ENCODE measurements around the gene SCNN1A. TPM values are rescaled to one million over a fixed set of nuclear protein-coding genes. Genes with fewer than 3 reads are reported as not detected.

The SCNN1A gene
- total RNA-seq, 4 donors from 2014 or later, result 74.6 to 139 (median 119) TPM

DNA sequence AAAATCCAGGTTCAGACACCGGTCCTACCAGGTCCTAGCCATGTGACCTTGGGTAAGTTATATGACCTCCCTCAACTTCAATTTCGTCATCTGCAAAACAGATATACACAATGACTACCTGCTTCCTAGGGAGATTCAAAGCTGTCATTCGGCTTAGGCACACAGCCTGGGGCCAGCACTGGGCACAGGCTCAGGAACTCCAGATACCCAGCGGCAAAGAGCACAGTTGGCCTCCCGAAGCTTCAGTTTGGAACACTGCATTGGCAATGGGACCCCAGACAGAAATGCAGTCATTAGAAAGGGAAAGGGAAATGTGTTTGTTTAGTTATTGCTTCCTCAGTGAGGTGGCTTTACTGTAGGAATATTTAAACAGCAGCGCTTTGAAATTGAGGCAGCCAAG, 53.5 kb downstream of the SCNN1A start:
- 37 to 38% methylated on average over 6 of the region's 6 CpGs for WGBS, 2 donors
- DNase-seq (ENCODE audit: low spot score in 2 of 2), result no peak
- TF ChIP-seq, protein P1, sequence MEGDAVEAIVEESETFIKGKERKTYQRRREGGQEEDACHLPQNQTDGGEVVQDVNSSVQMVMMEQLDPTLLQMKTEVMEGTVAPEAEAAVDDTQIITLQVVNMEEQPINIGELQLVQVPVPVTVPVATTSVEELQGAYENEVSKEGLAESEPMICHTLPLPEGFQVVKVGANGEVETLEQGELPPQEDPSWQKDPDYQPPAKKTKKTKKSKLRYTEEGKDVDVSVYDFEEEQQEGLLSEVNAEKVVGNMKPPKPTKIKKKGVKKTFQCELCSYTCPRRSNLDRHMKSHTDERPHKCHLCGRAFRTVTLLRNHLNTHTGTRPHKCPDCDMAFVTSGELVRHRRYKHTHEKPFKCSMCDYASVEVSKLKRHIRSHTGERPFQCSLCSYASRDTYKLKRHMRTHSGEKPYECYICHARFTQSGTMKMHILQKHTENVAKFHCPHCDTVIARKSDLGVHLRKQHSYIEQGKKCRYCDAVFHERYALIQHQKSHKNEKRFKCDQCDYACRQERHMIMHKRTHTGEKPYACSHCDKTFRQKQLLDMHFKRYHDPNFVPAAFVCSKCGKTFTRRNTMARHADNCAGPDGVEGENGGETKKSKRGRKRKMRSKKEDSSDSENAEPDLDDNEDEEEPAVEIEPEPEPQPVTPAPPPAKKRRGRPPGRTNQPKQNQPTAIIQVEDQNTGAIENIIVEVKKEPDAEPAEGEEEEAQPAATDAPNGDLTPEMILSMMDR (IDR thresholded peaks at IDR 0.05), result no peak
- TF ChIP-seq POLR2A (IDR thresholded peaks at IDR 0.05), result no peak
- no peak overlapping the region for H3K4me3 ChIP-seq (ENCODE audit: low read depth, poor library complexity, severe bottlenecking)
- intact Hi-C loops (cut with DNase I; ENCODE audit: low total_unique reads), result no loop called here

DNA sequence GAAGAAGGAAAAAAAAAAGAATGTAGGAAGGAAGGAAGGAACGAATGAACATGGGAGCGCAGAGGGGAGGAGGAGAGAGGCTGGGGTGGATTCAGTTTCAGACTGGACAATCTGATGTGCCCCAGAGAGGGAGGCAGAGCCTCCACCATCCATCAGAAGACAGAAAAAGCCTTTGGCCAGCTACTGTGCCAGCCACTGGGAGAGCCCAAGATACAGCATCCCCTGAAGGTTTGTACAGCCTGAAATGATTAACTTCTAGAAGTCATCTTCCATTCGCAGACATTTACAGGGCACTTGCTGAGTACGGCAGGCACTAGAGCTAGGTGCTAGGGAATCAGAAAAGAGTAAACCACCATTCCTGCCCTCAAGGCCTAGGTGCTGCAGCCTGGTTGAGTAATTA, 55.9 kb downstream of the SCNN1A start:
- intact Hi-C loops (cut with DNase I; ENCODE audit: low total_unique reads), result no loop called here
- WGBS, 2 donors, result 84 to 85% methylated on average over 4 of the region's 4 CpGs
- TF ChIP-seq, protein P1 (IDR thresholded peaks at IDR 0.05), result no peak
- TF ChIP-seq POLR2A (IDR thresholded peaks at IDR 0.05), result no peak
- no peak for DNase-seq (ENCODE audit: low spot score in 2 of 2)
- no peak overlapping the region for H3K4me3 ChIP-seq (ENCODE audit: low read depth, poor library complexity, severe bottlenecking)

DNA sequence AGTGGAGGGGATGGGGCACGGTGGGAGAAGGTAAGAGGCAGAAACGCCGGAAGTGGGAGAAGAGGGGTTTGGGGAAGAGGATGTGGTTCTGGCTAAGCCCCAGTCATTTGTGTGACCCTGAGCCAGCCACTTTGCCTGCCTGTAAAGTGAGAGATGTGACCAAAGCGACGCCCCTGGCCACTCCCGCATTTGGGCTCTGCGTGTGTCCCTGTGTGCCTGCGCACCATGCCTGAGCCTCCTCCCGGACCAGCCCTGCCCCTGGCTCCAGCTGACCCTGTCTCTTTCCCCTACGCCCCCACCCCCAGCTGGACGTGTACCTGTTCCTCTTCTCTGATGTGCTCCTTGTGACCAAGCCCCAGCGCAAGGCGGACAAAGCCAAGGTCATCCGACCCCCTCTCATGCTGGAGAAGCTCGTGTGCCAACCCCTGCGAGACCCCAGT, 56.9 kb downstream of the SCNN1A start:
- no peak for TF ChIP-seq POLR2A (IDR thresholded peaks at IDR 0.05)
- TF ChIP-seq, protein P1 (IDR thresholded peaks at IDR 0.05), result no peak
- no peak for DNase-seq (ENCODE audit: low spot score in 2 of 2)
- H3K4me3 ChIP-seq (ENCODE audit: low read depth, poor library complexity, severe bottlenecking), result no peak overlapping the region
- WGBS, 2 donors, result 83 to 84% methylated on average over 16 of the region's 16 CpGs
- intact Hi-C loops (cut with DNase I; ENCODE audit: low total_unique reads), result no loop called here

DNA sequence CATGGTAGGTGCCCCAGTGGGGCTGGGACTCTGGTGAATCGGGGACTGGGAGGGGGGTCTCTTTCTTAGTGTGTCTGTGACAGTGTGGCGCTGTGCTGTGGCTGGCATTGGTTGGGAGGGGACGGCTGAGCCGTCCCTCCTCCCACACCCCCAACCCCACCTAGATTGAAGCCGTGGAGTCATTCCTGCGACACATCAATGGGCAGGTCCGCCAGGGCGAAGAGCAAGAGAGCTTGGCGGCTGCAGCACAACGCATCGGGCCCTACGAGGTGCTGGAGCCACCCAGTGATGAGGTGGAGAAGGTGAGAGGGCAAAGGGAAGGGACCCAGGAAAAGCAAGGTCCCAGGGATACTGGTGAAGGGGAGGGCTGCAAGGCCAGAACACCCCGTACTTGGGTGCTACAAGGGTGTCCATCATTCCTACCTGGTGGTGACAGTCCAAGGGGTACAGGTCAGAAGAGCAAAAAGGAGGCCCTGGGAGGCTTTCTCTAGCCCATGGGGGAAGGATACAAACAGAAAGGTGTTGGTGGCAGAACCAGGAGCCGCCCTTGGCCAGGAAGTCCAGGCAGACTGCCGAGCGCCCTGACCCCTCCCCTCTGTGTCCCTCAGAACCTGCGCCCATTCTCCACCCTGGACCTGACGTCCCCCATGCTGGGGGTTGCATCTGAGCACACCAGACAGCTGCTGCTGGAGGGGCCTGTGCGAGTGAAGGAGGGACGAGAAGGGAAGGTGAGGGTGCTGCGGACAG, 57.5 kb downstream of the SCNN1A start:
- no peak for DNase-seq (ENCODE audit: low spot score in 2 of 2)
- no peak for TF ChIP-seq POLR2A (IDR thresholded peaks at IDR 0.05)
- TF ChIP-seq, protein P1 (IDR thresholded peaks at IDR 0.05), result no peak
- 83 to 88% methylated on average over 20 to 21 of the region's 21 CpGs for WGBS, 2 donors
- intact Hi-C loops (cut with DNase I; ENCODE audit: low total_unique reads), result no loop called here
- no peak overlapping the region for H3K4me3 ChIP-seq (ENCODE audit: low read depth, poor library complexity, severe bottlenecking)

DNA sequence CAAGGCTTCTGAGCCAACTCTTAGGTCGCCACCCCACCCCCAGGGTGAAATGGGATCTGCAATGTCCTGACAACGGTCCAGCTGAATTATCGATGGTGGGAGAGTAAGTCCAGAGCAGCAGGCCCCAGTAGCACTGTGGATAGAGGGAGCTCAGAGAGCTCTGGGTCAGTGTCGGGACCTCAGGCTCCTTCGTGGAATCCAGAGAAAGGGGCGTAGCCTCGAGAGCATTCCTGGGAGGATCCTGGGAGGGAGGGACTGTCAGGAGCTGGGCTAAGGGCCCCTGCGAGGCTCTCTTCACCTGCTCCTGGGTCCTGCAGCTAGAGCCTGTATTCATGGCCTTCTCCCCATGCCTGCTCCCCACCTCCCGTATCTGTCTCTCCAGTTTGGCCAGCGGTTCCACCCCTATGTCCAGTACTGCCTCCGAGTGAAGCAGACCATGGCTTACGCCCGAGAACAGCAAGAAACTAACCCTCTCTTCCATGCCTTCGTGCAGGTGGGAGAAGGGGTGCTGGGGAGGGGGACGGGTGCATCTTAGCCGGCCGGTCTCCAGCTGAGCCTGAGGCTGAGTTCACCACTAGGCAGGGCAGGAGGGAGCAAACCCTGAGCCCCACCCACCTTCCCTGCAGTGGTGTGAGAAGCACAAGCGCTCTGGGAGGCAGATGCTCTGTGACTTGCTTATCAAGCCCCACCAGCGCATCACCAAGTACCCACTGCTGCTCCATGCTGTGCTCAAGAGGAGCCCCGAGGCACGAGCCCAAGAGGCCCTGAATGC, 58.3 kb downstream of the SCNN1A start:
- no peak overlapping the region for H3K4me3 ChIP-seq (ENCODE audit: low read depth, poor library complexity, severe bottlenecking)
- DNase-seq (ENCODE audit: low spot score in 2 of 2), result no peak
- intact Hi-C loops (cut with DNase I; ENCODE audit: low total_unique reads), result no loop called here
- TF ChIP-seq, protein P1 (IDR thresholded peaks at IDR 0.05), result no peak
- TF ChIP-seq POLR2A (IDR thresholded peaks at IDR 0.05), result no peak
- 56 to 58% methylated on average over 19 to 20 of the region's 21 CpGs for WGBS, 2 donors
